ENCODE results near the gene PPIF.
A peak's percentile ranks its signal among the peaks of the same experiment; 100 is the strongest.

Gene PPIF

DNA sequence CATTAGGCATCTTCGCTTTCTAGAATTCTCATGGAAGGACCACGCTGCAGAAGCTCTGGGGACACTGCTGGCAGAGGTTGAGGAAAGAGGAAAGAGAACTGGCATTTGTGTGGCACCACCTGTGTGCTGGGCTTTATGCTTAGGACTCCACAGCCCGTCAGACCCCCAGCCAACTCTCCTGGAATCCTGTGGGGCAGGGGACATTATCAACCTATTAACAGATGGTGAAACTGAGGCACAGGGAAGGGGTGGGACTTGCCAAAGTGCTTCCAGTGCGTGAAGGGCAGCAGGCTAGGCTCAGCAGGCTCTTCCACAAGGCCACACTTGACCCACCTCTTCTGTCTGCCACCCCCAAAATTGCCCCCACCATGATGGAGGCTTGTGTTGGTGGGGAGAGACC, 51.4 kb downstream of the PPIF start:
- TF ChIP-seq, protein P1, sequence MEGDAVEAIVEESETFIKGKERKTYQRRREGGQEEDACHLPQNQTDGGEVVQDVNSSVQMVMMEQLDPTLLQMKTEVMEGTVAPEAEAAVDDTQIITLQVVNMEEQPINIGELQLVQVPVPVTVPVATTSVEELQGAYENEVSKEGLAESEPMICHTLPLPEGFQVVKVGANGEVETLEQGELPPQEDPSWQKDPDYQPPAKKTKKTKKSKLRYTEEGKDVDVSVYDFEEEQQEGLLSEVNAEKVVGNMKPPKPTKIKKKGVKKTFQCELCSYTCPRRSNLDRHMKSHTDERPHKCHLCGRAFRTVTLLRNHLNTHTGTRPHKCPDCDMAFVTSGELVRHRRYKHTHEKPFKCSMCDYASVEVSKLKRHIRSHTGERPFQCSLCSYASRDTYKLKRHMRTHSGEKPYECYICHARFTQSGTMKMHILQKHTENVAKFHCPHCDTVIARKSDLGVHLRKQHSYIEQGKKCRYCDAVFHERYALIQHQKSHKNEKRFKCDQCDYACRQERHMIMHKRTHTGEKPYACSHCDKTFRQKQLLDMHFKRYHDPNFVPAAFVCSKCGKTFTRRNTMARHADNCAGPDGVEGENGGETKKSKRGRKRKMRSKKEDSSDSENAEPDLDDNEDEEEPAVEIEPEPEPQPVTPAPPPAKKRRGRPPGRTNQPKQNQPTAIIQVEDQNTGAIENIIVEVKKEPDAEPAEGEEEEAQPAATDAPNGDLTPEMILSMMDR (conservative IDR thresholded peaks at IDR 0.05): no peak
- no peak overlapping the region for H3K27ac ChIP-seq

DNA sequence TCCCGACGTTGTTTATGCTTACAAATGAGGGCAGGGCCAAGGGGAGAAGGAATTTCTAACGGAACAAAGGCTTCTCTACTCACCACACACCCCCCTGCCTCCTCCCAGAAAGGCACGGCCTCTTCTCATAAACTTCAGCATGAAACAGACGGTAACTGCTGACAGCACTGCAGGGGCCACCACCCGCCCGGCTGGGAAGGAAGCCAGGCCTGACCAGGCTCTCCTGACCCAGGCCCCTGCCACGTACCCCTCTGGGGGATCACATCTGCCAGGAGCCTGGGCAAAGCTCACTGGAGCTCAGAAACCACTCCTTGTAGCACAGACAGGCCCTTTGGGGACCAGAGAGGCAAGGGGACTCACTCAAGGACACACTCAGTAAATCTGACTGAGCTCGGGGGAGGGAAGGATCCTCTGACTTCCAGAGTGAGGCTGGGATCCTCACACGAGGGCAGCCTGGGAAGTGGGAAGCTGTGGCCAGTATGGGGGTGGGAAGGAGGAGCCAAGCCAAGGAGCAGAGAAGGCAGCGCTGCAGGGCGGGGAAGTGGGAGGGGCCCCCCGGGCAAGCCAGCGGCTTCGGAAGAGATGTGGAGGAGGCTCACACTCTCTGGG, 52.1 kb downstream of the PPIF start:
- no peak overlapping the region for H3K27ac ChIP-seq
- TF ChIP-seq, protein P1 (conservative IDR thresholded peaks at IDR 0.05): no peak

GRCh38 chr10:79400146-79401004, 53.1 kb downstream of the PPIF start:
- no peak overlapping the region for H3K27ac ChIP-seq
- TF ChIP-seq, protein P1 (conservative IDR thresholded peaks at IDR 0.05): peak; percentile 55

DNA sequence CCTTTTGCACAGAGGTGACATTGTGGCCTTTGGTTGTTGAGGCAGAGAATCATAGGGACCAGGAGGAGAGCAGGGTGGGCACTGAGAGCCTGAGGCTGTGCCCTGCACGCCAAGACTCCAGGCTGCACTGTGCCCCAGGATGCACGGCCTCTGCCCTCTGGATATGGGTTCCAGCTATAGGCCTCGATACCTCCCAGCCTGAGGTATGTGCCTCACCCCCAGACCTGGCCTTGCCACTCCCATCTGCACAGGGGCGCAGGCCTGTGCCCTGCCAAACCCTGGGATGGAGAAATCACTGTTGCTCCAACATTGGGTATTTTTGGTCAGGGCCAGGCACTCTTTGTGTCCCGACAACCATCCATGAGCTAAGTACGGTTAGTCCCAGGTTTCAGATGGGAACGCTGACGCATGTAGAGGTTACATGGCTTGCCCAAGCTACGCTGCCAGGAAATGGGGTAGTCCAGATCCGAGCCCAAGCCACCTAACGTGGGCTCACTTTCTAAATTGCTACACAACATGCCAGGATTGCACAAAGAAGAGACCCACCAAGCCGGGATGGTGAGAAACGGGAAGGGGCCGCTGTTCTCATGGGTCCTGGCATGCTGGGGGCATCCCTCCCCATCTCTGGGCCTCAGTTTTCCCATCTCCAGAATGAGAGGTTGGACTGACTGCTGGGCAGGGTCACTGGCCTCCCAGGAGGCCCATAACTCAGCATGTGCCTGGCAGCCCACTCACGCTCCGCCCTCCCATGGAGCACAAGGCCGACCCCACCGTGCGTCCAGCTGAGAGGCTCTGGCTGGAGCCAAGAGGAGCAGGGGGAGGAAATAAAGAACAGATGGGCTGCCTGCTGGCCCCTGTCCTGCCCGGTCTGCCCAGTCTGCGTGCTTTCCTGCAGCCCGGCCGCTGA, 54.0 kb downstream of the PPIF start:
- H3K27ac ChIP-seq: no peak overlapping the region
- TF ChIP-seq, protein P1 (conservative IDR thresholded peaks at IDR 0.05): no peak

DNA sequence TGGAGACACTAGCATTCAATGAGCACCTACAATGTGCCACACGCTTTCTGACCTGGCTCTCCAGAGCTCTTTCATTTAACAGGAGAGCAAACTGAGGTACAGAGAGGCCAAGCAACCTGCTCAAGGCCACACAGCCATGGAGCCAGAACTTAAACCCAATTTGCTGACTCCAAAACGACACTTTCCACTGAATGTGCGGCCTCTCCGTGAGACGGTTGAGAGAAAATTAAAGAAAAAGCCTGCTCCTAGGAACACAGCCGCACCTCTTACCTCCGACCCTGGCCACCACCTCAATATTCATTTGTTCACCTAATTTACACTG, 55.3 kb downstream of the PPIF start:
- TF ChIP-seq, protein P1 (conservative IDR thresholded peaks at IDR 0.05): no peak
- H3K27ac ChIP-seq: no peak overlapping the region

DNA sequence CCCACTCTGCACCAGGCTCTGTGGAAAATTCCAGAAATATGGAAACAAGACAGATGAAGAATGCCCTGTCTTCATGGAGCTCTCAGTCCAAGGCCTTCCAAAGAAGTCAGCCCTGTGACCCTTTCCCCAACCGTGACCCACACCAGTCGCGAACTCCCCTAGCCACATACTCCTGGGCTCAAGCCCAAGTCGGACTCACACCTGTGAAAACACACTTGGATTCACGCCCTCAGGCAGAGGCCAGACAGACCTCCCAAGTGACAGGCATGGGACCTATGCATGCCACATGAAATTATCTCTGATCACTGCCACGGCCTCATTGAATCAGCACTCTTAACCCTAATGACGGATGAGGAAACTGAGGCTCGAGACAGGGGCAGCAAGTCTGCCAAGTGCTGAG, 55.7 kb downstream of the PPIF start:
- TF ChIP-seq, protein P1 (conservative IDR thresholded peaks at IDR 0.05): no peak
- H3K27ac ChIP-seq: no peak overlapping the region
